Melanocyte of skin (primary cell): ENCODE data around the gene NAGPA. TPM values are rescaled to one million over a fixed set of nuclear protein-coding genes. Genes with fewer than 3 reads are reported as not detected.

ENCODE experiments used
- total RNA-seq, 2 donors: library from RNA; depleted of rRNA; stranded (reverse); fragments of >200 nt; gene quantifications; 2 replicates each; pipeline ENCODE4 v1.2.3, GENCODE V29; 2012

The NAGPA gene
- total RNA-seq, result 10 to 100 TPM; 23.3 to 35.8 TPM

GRCh38 chr16:5033256-5034166 is at the start of gene NAGPA:
TSS of gene NAGPA (minus strand) at chr16:5033935. CDS start at chr16:5033914, 21 bp downstream.

GRCh38 chr16:5071681-5072333 is 38.1 kb upstream of the NAGPA start, which contains the start of gene ALG1:
TSS of gene ALG1 (plus strand) at chr16:5071843. CDS start at chr16:5071850, 7 bp downstream.

GRCh38 chr16:5065813-5066212 is 32.1 kb upstream of the NAGPA start, which contains the start of gene C16orf89:
TSS of gene C16orf89 (minus strand) at chr16:5065956. CDS start at chr16:5065908, 48 bp downstream.

Other genes with a start within 250 kb of the NAGPA start
- gene SEPTIN12, start 245.6 kb downstream of the NAGPA start, total RNA-seq, result not detected
- gene SMIM22, start 238.6 kb downstream of the NAGPA start, total RNA-seq, result not detected
- gene ROGDI, start 231.3 kb downstream of the NAGPA start, total RNA-seq, result 10 to 100 TPM; 12.7 to 17.3 TPM
- gene GLYR1, start 186.6 kb downstream of the NAGPA start, total RNA-seq, result 10 to 100 TPM; 39.6 to 48.6 TPM
- 10 to 100 TPM; 26.6 to 29.9 TPM for gene UBN1, start 186.5 kb downstream of the NAGPA start, total RNA-seq
- gene PPL, start 96.8 kb downstream of the NAGPA start, total RNA-seq, result under 1 TPM; under 0.01 to 0.33 TPM
- under 1 TPM in 1 of 2 donors, not detected in 1; 0.34 TPM for gene SEC14L5, start 75.6 kb downstream of the NAGPA start, total RNA-seq
- gene C16orf89, start 32.0 kb upstream of the NAGPA start, total RNA-seq, result not detected
- gene ALG1, start 37.9 kb upstream of the NAGPA start, total RNA-seq, result 10 to 100 TPM; 45.3 to 47.1 TPM
- gene EEF2KMT, start 63.9 kb upstream of the NAGPA start, total RNA-seq, result 10 to 100 TPM; 11.0 to 18.3 TPM